ENCODE measurements around the gene IQCH.

Gene IQCH

GRCh38 chr15:67369359-67369998 lies 114.9 kb downstream of the IQCH start:
- Histone ChIP-seq H3K36me3 (ENCODE audit: control insufficient read depth, insufficient read depth, low read length) (no peaks in the 10 kb centered on the region), H3K4me3 (ENCODE audit: insufficient read depth, low read depth, low read length) (no peak overlapping the region), H3K27ac (ENCODE audit: insufficient read depth, low read depth, low read length, poor library complexity, severe bottlenecking) (no peak overlapping the region), H3K27me3 (ENCODE audit: control insufficient read depth, insufficient read depth, low read length, poor library complexity, severe bottlenecking) (no peaks in the 10 kb centered on the region), H3K4me1 (ENCODE audit: control insufficient read depth, insufficient read depth, low read length) (no peaks in the 10 kb centered on the region), H3K9me3 (ENCODE audit: control insufficient read depth, low read length) (no peaks in the 10 kb centered on the region)
- WGBS, 2 experiments: 92 to 100% methylated on average over 2 of the region's 2 CpGs

- Histone ChIP-seq H3K9me3 (ENCODE audit: control insufficient read depth, low read length) (no peaks in the 10 kb centered on the region), H3K4me3 (ENCODE audit: insufficient read depth, low read depth, low read length) (no peak overlapping the region), H3K36me3 (ENCODE audit: control insufficient read depth, insufficient read depth, low read length) (no peaks in the 10 kb centered on the region), H3K27me3 (ENCODE audit: control insufficient read depth, insufficient read depth, low read length, poor library complexity, severe bottlenecking) (no peaks in the 10 kb centered on the region), H3K27ac (ENCODE audit: insufficient read depth, low read depth, low read length, poor library complexity, severe bottlenecking) (no peak overlapping the region), H3K4me1 (ENCODE audit: control insufficient read depth, insufficient read depth, low read length) (no peaks in the 10 kb centered on the region)
- WGBS, 2 experiments: 96 to 98% methylated on average over 9 of the region's 9 CpGs
Observed at GRCh38 chr15:67370206-67370954, 115.8 kb downstream of the IQCH start.

GRCh38 chr15:67372543-67372942 lies 118.0 kb downstream of the IQCH start:
- WGBS, 2 experiments: 92 to 93% methylated on average over 8 of the region's 8 CpGs
- Histone ChIP-seq H3K27ac (ENCODE audit: insufficient read depth, low read depth, low read length, poor library complexity, severe bottlenecking) (no peak overlapping the region), H3K4me1 (ENCODE audit: control insufficient read depth, insufficient read depth, low read length) (no peaks in the 10 kb centered on the region), H3K27me3 (ENCODE audit: control insufficient read depth, insufficient read depth, low read length, poor library complexity, severe bottlenecking) (no peaks in the 10 kb centered on the region), H3K9me3 (ENCODE audit: control insufficient read depth, low read length) (no peaks in the 10 kb centered on the region), H3K4me3 (ENCODE audit: insufficient read depth, low read depth, low read length) (no peak overlapping the region), H3K36me3 (ENCODE audit: control insufficient read depth, insufficient read depth, low read length) (no peaks in the 10 kb centered on the region)

- Histone ChIP-seq H3K36me3 (ENCODE audit: control insufficient read depth, insufficient read depth, low read length) (no peaks in the 10 kb centered on the region), H3K27ac (ENCODE audit: insufficient read depth, low read depth, low read length, poor library complexity, severe bottlenecking) (no peak overlapping the region), H3K4me3 (ENCODE audit: insufficient read depth, low read depth, low read length) (no peak overlapping the region), H3K27me3 (ENCODE audit: control insufficient read depth, insufficient read depth, low read length, poor library complexity, severe bottlenecking) (no peaks in the 10 kb centered on the region), H3K4me1 (ENCODE audit: control insufficient read depth, insufficient read depth, low read length) (no peaks in the 10 kb centered on the region), H3K9me3 (ENCODE audit: control insufficient read depth, low read length) (no peaks in the 10 kb centered on the region)
- 92 to 94% methylated on average over 6 of the region's 6 CpGs for WGBS, 2 experiments
Observed at GRCh38 chr15:67372986-67373675, 118.5 kb downstream of the IQCH start.

GRCh38 chr15:67373971-67374370 lies 119.4 kb downstream of the IQCH start:
- no peaks in the 10 kb centered on the region for H3K4me1 ChIP-seq (ENCODE audit: control insufficient read depth, insufficient read depth, low read length)
- H3K4me3 ChIP-seq (ENCODE audit: insufficient read depth, low read depth, low read length): no peak overlapping the region
- H3K9me3 ChIP-seq (ENCODE audit: control insufficient read depth, low read length): no peaks in the 10 kb centered on the region
- no peak overlapping the region for H3K27ac ChIP-seq (ENCODE audit: insufficient read depth, low read depth, low read length, poor library complexity, severe bottlenecking)
- no peaks in the 10 kb centered on the region for H3K36me3 ChIP-seq (ENCODE audit: control insufficient read depth, insufficient read depth, low read length)
- H3K27me3 ChIP-seq (ENCODE audit: control insufficient read depth, insufficient read depth, low read length, poor library complexity, severe bottlenecking): no peaks in the 10 kb centered on the region

- WGBS, 2 experiments: 81 to 86% methylated on average over 3 of the region's 3 CpGs
- Histone ChIP-seq H3K27ac (ENCODE audit: insufficient read depth, low read depth, low read length, poor library complexity, severe bottlenecking) (no peak overlapping the region), H3K4me1 (ENCODE audit: control insufficient read depth, insufficient read depth, low read length) (no peaks in the 10 kb centered on the region), H3K4me3 (ENCODE audit: insufficient read depth, low read depth, low read length) (no peak overlapping the region), H3K9me3 (ENCODE audit: control insufficient read depth, low read length) (no peaks in the 10 kb centered on the region), H3K36me3 (ENCODE audit: control insufficient read depth, insufficient read depth, low read length) (no peaks in the 10 kb centered on the region), H3K27me3 (ENCODE audit: control insufficient read depth, insufficient read depth, low read length, poor library complexity, severe bottlenecking) (no peaks in the 10 kb centered on the region)
Observed at GRCh38 chr15:67379530-67379929, 124.9 kb downstream of the IQCH start.

- Histone ChIP-seq H3K9me3 (ENCODE audit: control insufficient read depth, low read length) (no peaks in the 10 kb centered on the region), H3K27ac (ENCODE audit: insufficient read depth, low read depth, low read length, poor library complexity, severe bottlenecking) (no peak overlapping the region), H3K27me3 (ENCODE audit: control insufficient read depth, insufficient read depth, low read length, poor library complexity, severe bottlenecking) (no peaks in the 10 kb centered on the region), H3K4me1 (ENCODE audit: control insufficient read depth, insufficient read depth, low read length) (no peaks in the 10 kb centered on the region), H3K36me3 (ENCODE audit: control insufficient read depth, insufficient read depth, low read length) (no peaks in the 10 kb centered on the region), H3K4me3 (ENCODE audit: insufficient read depth, low read depth, low read length) (no peak overlapping the region)
- WGBS, 2 experiments: 6% methylated on average over 1 of the region's 1 CpG
Observed at GRCh38 chr15:67380921-67381320, 126.3 kb downstream of the IQCH start.

GRCh38 chr15:67381416-67382045 lies 126.9 kb downstream of the IQCH start:
- Histone ChIP-seq H3K9me3 (ENCODE audit: control insufficient read depth, low read length) (no peaks in the 10 kb centered on the region), H3K4me3 (ENCODE audit: insufficient read depth, low read depth, low read length) (no peak overlapping the region), H3K27ac (ENCODE audit: insufficient read depth, low read depth, low read length, poor library complexity, severe bottlenecking) (no peak overlapping the region), H3K4me1 (ENCODE audit: control insufficient read depth, insufficient read depth, low read length) (no peaks in the 10 kb centered on the region), H3K27me3 (ENCODE audit: control insufficient read depth, insufficient read depth, low read length, poor library complexity, severe bottlenecking) (no peaks in the 10 kb centered on the region), H3K36me3 (ENCODE audit: control insufficient read depth, insufficient read depth, low read length) (no peaks in the 10 kb centered on the region)
- 90 to 93% methylated on average over 8 of the region's 8 CpGs for WGBS, 2 experiments

- Histone ChIP-seq H3K4me3 (ENCODE audit: insufficient read depth, low read depth, low read length) (no peak overlapping the region), H3K27me3 (ENCODE audit: control insufficient read depth, insufficient read depth, low read length, poor library complexity, severe bottlenecking) (no peaks in the 10 kb centered on the region), H3K9me3 (ENCODE audit: control insufficient read depth, low read length) (no peaks in the 10 kb centered on the region), H3K4me1 (ENCODE audit: control insufficient read depth, insufficient read depth, low read length) (no peaks in the 10 kb centered on the region), H3K27ac (ENCODE audit: insufficient read depth, low read depth, low read length, poor library complexity, severe bottlenecking) (no peak overlapping the region), H3K36me3 (ENCODE audit: control insufficient read depth, insufficient read depth, low read length) (no peaks in the 10 kb centered on the region)
- WGBS, 2 experiments: 89 to 100% methylated on average over 1 to 2 of the region's 3 CpGs
Observed at GRCh38 chr15:67382723-67383122, 128.1 kb downstream of the IQCH start.

GRCh38 chr15:67383899-67384298 lies 129.3 kb downstream of the IQCH start:
- Histone ChIP-seq H3K27ac (ENCODE audit: insufficient read depth, low read depth, low read length, poor library complexity, severe bottlenecking) (no peak overlapping the region), H3K27me3 (ENCODE audit: control insufficient read depth, insufficient read depth, low read length, poor library complexity, severe bottlenecking) (no peaks in the 10 kb centered on the region)
- WGBS, 2 experiments: 96% methylated on average over 1 of the region's 1 CpG

More at GRCh38 chr15:67383899-67384298, 129.3 kb downstream of the IQCH start:
- H3K9me3 ChIP-seq (ENCODE audit: control insufficient read depth, low read length): no peaks in the 10 kb centered on the region
- H3K36me3 ChIP-seq (ENCODE audit: control insufficient read depth, insufficient read depth, low read length): no peaks in the 10 kb centered on the region
- no peaks in the 10 kb centered on the region for H3K4me1 ChIP-seq (ENCODE audit: control insufficient read depth, insufficient read depth, low read length)
- no peak overlapping the region for H3K4me3 ChIP-seq (ENCODE audit: insufficient read depth, low read depth, low read length)
